Ishikawa (cell line): ENCODE results near the gene PTPRS.

Experiments
- CEBPB ChIP-seq: IDR thresholded peaks from 2 replicates; pipeline ENCODE4 v1.6.1; 2012
- CREB1 ChIP-seq: IDR thresholded peaks from 2 replicates; pipeline ENCODE4 v1.6.1; 2012; ENCODE audit warnings: low read depth
- EGR1 ChIP-seq: IDR thresholded peaks from 2 replicates; pipeline ENCODE4 v1.6.1; 2012
- EP300 ChIP-seq: IDR thresholded peaks from 2 replicates; pipeline ENCODE4 v1.6.1; 2012; ENCODE audit warnings: borderline replicate concordance
- FOXM1 ChIP-seq: IDR thresholded peaks from 2 replicates; pipeline ENCODE4 v1.6.1; 2012; ENCODE audit warnings: low read depth, borderline replicate concordance
- MAX ChIP-seq: IDR thresholded peaks from 2 replicates; pipeline ENCODE4 v1.6.1; 2012
- NFIC ChIP-seq: IDR thresholded peaks from 2 replicates; pipeline ENCODE4 v1.6.1; 2012
- RAD21 ChIP-seq: IDR thresholded peaks from 2 replicates; pipeline ENCODE4 v1.6.1; 2012; ENCODE audit warnings: low read depth
- REST ChIP-seq: IDR thresholded peaks from 2 replicates; pipeline ENCODE4 v1.6.1; 2012; ENCODE audit warnings: low read depth, mild to moderate bottlenecking
- TAF1 ChIP-seq: IDR thresholded peaks from 2 replicates; pipeline ENCODE4 v1.6.1; 2012; ENCODE audit warnings: low read depth, mild to moderate bottlenecking
- TCF12 ChIP-seq: IDR thresholded peaks from 2 replicates; pipeline ENCODE4 v1.6.1; 2012; ENCODE audit warnings: low read depth
- TEAD4 ChIP-seq: IDR thresholded peaks from 2 replicates; pipeline ENCODE4 v1.6.1; 2012
- USF1 ChIP-seq: IDR thresholded peaks from 2 replicates; pipeline ENCODE4 v1.6.1; 2012
- YY1 ChIP-seq: IDR thresholded peaks from 2 replicates; pipeline ENCODE4 v1.6.1; 2012; ENCODE audit warnings: low read depth
- ZBTB7A ChIP-seq: IDR thresholded peaks from 2 replicates; pipeline ENCODE4 v1.6.1; 2012; ENCODE audit warnings: low read depth

PTPRS gene

GRCh38 chr19:5314012-5314906 lies 26.4 kb downstream of the PTPRS start:
- TF ChIP-seq CEBPB (no peak), EGR1 (no peak), NFIC (no peak), TEAD4 (no peak), YY1 (no peak), ZBTB7A (no peak), MAX (no peak), CREB1 (no peak), RAD21 (no peak)

- no peak for TF ChIP-seq EP300
- TF ChIP-seq NFIC: peak; percentile 34; the same call in 1 of the 2 replicates
- no peak for TF ChIP-seq TEAD4
- TF ChIP-seq CEBPB: no peak
- no peak for TF ChIP-seq REST
Measured at GRCh38 chr19:5313307-5313706, 27.3 kb downstream of the PTPRS start.

- no peak for TF ChIP-seq CEBPB
- TF ChIP-seq TCF12: no peak
- no peak for TF ChIP-seq CREB1
- no peak for TF ChIP-seq YY1
- TF ChIP-seq USF1: no peak
- no peak for TF ChIP-seq ZBTB7A
Measured at GRCh38 chr19:5312058-5312457, 28.6 kb downstream of the PTPRS start.

GRCh38 chr19:5309438-5310204 lies 31.0 kb downstream of the PTPRS start:
- TF ChIP-seq YY1 (no peak), USF1 (no peak), TAF1 (no peak), REST (no peak), TCF12 (no peak), MAX (no peak), TEAD4 (no peak), EP300 (no peak), NFIC (no peak), RAD21 (no peak), FOXM1 (no peak), CEBPB (no peak), EGR1 (no peak), CREB1 (no peak), ZBTB7A (no peak)

- 0 out of 2 replicates have a peak, but pooled peaks have one; percentile 51 for TF ChIP-seq USF1
- peak; percentile 68 for TF ChIP-seq TCF12
- TF ChIP-seq NFIC: peak; percentile 91
- TF ChIP-seq CEBPB: no peak
- no peak for TF ChIP-seq CREB1
- TF ChIP-seq YY1: no peak
- TF ChIP-seq EP300: no peak
- peak; percentile 55 for TF ChIP-seq TEAD4
- TF ChIP-seq ZBTB7A: peak; percentile 44; the same call in 1 of the 2 replicates
- no peak for TF ChIP-seq RAD21
- no peak for TF ChIP-seq FOXM1
- peak; percentile 75; the same call in 1 of the 2 replicates for TF ChIP-seq EGR1
- peak; percentile 9; the same call in 1 of the 2 replicates for TF ChIP-seq MAX
- TF ChIP-seq REST: no peak
- 0 out of 2 replicates have a peak, but pooled peaks have one; percentile 11 for TF ChIP-seq TAF1
Measured at GRCh38 chr19:5308451-5309437, 31.9 kb downstream of the PTPRS start.
